ENCODE results near the gene CENPU.
"Not testable (repeated sequence)": the region's sequence is repeated elsewhere in the genome, so short reads cannot be mapped to it uniquely, and the experiment has no call there.

CENPU gene

DNA sequence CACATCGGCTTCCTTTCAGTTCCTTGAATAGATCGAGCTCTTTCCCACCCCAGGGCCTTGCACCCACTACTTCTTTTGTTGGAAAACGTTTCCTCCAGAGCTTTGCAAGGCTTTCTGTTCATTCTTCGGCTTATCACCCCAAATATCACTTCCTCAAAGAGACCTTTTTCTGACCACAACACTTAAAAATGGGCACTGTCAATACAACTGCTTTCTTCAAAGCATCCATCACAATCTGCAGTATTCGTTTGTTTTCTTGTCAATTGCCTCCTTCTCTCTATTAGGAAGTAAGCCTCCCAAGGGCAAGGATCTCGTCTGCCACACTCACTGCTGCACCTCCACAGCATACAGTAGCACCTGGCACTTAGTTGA is 17.7 kb upstream of the CENPU start:
- Histone ChIP-seq H3K27me3 (ENCODE audit: insufficient read depth, low read length) (no peaks in the 10 kb centered on the region), H3K4me3 (ENCODE audit: low read depth, low read length) (no peak overlapping the region), H3K79me2 (ENCODE audit: control insufficient read depth, insufficient read depth, low read length, unreplicated experiment) (no peaks in the 10 kb centered on the region), H3K4me1 (ENCODE audit: control insufficient read depth, insufficient read depth, low read length, unreplicated experiment) (peaks cover 25% of the 10 kb centered on the region), H3K27ac (ENCODE audit: low read depth, low read length) (no peak overlapping the region), H2AFZ (ENCODE audit: low read length, unreplicated experiment) (no peak overlapping the region), H3K36me3 (ENCODE audit: insufficient read depth, low read length) (0 out of 2 replicates have a peak, but pooled peaks cover 4% of the 10 kb centered on the region)

GRCh38 chr4:184750926-184751584 is 17.2 kb upstream of the CENPU start:
- H3K4me3 ChIP-seq (ENCODE audit: low read depth, low read length): no peak overlapping the region
- H3K4me1 ChIP-seq (ENCODE audit: control insufficient read depth, insufficient read depth, low read length, unreplicated experiment): peaks cover 25% of the 10 kb centered on the region
- 0 out of 2 replicates have a peak, but pooled peaks cover 4% of the 10 kb centered on the region for H3K36me3 ChIP-seq (ENCODE audit: insufficient read depth, low read length)
- H2AFZ ChIP-seq (ENCODE audit: low read length, unreplicated experiment): no peak overlapping the region
- no peak overlapping the region for H3K27ac ChIP-seq (ENCODE audit: low read depth, low read length)
- H3K79me2 ChIP-seq (ENCODE audit: control insufficient read depth, insufficient read depth, low read length, unreplicated experiment): no peaks in the 10 kb centered on the region
- H3K27me3 ChIP-seq (ENCODE audit: insufficient read depth, low read length): no peaks in the 10 kb centered on the region

- Histone ChIP-seq H3K4me1 (ENCODE audit: control insufficient read depth, insufficient read depth, low read length, unreplicated experiment) (peaks cover 15% of the 10 kb centered on the region), H3K4me3 (ENCODE audit: low read depth, low read length) (no peak overlapping the region), H3K79me2 (ENCODE audit: control insufficient read depth, insufficient read depth, low read length, unreplicated experiment) (no peaks in the 10 kb centered on the region), H3K27me3 (ENCODE audit: insufficient read depth, low read length) (no peaks in the 10 kb centered on the region), H3K27ac (ENCODE audit: low read depth, low read length) (no peak overlapping the region), H2AFZ (ENCODE audit: low read length, unreplicated experiment) (no peak overlapping the region), H3K36me3 (ENCODE audit: insufficient read depth, low read length) (no peaks in the 10 kb centered on the region)
Measured at GRCh38 chr4:184748251-184748652, 14.4 kb upstream of the CENPU start.

GRCh38 chr4:184747034-184747830 is 13.3 kb upstream of the CENPU start:
- Histone ChIP-seq H3K4me3 (ENCODE audit: low read depth, low read length) (no peak overlapping the region), H3K4me1 (ENCODE audit: control insufficient read depth, insufficient read depth, low read length, unreplicated experiment) (peaks cover 15% of the 10 kb centered on the region), H3K27me3 (ENCODE audit: insufficient read depth, low read length) (no peaks in the 10 kb centered on the region), H2AFZ (ENCODE audit: low read length, unreplicated experiment) (no peak overlapping the region), H3K36me3 (ENCODE audit: insufficient read depth, low read length) (no peaks in the 10 kb centered on the region), H3K27ac (ENCODE audit: low read depth, low read length) (peak overlapping the region; percentile 49; the same call in 1 of the 2 replicates), H3K79me2 (ENCODE audit: control insufficient read depth, insufficient read depth, low read length, unreplicated experiment) (no peaks in the 10 kb centered on the region)

DNA sequence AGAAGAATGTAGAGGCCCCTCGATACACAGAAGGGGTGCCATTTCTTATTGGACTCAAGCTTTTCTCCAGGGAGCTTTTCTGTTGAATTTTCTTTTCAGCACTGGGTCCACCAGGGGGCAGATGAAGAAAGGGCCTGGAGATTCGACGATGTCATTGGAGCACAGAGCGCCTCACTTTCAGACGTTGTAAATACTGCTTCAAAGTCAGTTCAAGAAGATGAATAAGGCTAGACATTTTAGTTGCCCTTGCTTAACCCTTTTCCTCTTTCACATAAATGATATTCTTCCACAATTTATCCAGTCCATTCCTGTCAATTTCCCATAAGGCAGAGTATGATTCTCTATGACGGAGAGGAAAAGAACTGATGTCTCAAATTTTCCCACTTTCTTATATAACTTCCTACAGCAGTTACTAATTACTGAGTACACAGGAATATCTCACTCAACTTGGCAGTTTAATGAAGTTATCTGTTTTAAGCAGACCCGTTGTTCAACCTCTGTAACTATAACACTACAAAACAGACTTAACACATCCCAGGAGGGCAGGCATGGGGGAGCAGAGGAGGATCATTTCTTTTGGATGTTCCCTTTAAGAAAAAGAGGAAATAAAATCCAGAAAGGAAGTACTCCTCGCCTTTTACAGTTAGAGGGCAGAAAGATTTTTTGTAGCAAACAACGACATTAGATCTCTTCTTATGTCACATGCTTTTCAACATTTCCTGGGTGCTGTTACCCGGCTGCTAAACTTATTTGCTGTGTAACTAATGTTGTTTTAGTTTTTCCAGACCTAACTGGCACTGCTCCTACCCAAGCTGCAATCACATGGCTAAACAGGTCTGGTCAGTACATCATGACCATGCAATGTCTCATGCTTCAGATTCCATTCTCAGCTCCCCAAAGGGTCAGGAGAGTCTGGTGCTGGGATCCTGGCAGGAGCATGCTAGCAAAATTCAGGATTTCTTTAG is 12.2 kb upstream of the CENPU start:
- Histone ChIP-seq H2AFZ (ENCODE audit: low read length, unreplicated experiment) (peak overlapping the region; percentile 89), H3K27me3 (ENCODE audit: insufficient read depth, low read length) (no peaks in the 10 kb centered on the region), H3K4me1 (ENCODE audit: control insufficient read depth, insufficient read depth, low read length, unreplicated experiment) (peaks cover 15% of the 10 kb centered on the region), H3K4me3 (ENCODE audit: low read depth, low read length) (peak overlapping the region; percentile 46), H3K27ac (ENCODE audit: low read depth, low read length) (peak overlapping the region; percentile 49), H3K79me2 (ENCODE audit: control insufficient read depth, insufficient read depth, low read length, unreplicated experiment) (no peaks in the 10 kb centered on the region), H3K36me3 (ENCODE audit: insufficient read depth, low read length) (no peaks in the 10 kb centered on the region)

DNA sequence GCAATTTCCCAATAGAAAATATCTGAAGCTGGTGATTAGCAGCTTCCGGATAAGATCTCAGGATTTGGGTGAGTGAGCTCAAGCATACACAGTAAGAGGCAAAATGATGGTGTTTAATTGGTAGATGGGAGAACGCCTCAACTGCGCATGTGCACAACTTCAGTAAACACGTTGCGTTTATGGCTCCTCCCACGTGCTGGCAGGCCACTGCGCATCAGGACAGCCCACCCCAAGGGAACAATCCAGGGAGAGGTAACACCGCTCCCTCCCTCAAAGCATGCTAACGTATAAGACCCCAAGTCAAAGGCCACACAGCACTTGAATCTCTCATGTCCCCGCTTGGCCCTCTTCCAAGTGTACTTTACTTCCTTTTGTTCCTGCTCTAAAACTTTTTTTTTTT is 10.3 kb upstream of the CENPU start:
- no peak overlapping the region for H2AFZ ChIP-seq (ENCODE audit: low read length, unreplicated experiment)
- H3K4me1 ChIP-seq (ENCODE audit: control insufficient read depth, insufficient read depth, low read length, unreplicated experiment): peaks cover 15% of the 10 kb centered on the region
- no peaks in the 10 kb centered on the region for H3K79me2 ChIP-seq (ENCODE audit: control insufficient read depth, insufficient read depth, low read length, unreplicated experiment)
- no peak overlapping the region for H3K27ac ChIP-seq (ENCODE audit: low read depth, low read length)
- H3K36me3 ChIP-seq (ENCODE audit: insufficient read depth, low read length): no peaks in the 10 kb centered on the region
- H3K4me3 ChIP-seq (ENCODE audit: low read depth, low read length): no peak overlapping the region
- no peaks in the 10 kb centered on the region for H3K27me3 ChIP-seq (ENCODE audit: insufficient read depth, low read length)

DNA sequence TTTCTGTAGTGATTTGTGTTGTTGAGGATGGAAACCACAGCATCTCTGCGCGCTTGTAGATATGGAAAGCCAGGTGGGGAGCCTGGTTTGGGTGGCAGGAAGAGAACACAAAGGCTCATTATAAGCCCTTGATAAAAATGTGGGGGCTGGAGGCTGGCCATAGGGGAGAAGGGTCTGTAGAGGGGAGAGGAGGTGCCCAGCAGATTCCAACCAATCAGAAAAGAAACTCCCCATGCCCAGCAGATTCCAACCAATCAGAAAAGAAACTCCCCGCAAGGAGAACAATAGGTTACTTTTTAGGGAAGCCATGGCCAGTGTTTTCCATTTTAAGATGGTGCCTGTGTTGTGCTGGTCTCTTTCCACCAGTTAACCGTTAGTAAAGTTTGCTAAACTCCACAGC is 9.8 kb upstream of the CENPU start:
- Histone ChIP-seq H3K4me1 (ENCODE audit: control insufficient read depth, insufficient read depth, low read length, unreplicated experiment) (peaks cover 15% of the 10 kb centered on the region), H3K36me3 (ENCODE audit: insufficient read depth, low read length) (no peaks in the 10 kb centered on the region)

GRCh38 chr4:184741651-184742050 is 7.8 kb upstream of the CENPU start:
- not testable (repeated sequence) for H3K27ac ChIP-seq (ENCODE audit: low read depth, low read length); H3K4me3 ChIP-seq (ENCODE audit: low read depth, low read length); H2AFZ ChIP-seq (ENCODE audit: low read length, unreplicated experiment); H3K4me1 ChIP-seq (ENCODE audit: control insufficient read depth, insufficient read depth, low read length, unreplicated experiment); H3K27me3 ChIP-seq (ENCODE audit: insufficient read depth, low read length); H3K36me3 ChIP-seq (ENCODE audit: insufficient read depth, low read length); H3K79me2 ChIP-seq (ENCODE audit: control insufficient read depth, insufficient read depth, low read length, unreplicated experiment)

More for the DNA sequence above, 9.8 kb upstream of the CENPU start:
- no peak overlapping the region for H3K27ac ChIP-seq (ENCODE audit: low read depth, low read length)
- H3K4me3 ChIP-seq (ENCODE audit: low read depth, low read length): no peak overlapping the region
- H3K27me3 ChIP-seq (ENCODE audit: insufficient read depth, low read length): no peaks in the 10 kb centered on the region
- H3K79me2 ChIP-seq (ENCODE audit: control insufficient read depth, insufficient read depth, low read length, unreplicated experiment): no peaks in the 10 kb centered on the region
- no peak overlapping the region for H2AFZ ChIP-seq (ENCODE audit: low read length, unreplicated experiment)

DNA sequence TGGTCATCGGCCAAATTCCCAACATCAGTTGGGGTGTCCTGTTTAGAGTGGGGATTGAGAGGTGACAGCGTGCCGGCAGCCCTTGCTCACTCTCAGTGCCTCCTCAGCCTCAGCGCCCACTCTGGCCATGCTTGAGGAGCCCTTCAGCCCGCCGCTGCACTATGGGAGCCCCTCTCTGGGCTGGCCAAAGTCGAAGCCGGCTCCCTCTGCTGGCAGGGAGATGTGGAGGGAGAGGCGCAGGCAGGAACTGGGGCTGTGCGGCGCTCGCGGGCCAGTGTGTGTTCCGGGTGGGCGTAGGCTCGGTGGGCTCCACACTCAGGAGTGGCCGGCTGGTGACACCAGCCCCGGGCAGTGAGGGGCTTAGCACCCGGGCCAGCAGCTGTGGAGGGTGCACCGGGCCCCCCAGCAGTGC is 7.1 kb upstream of the CENPU start:
- no peaks in the 10 kb centered on the region for H3K27me3 ChIP-seq (ENCODE audit: insufficient read depth, low read length)
- no peak overlapping the region for H3K27ac ChIP-seq (ENCODE audit: low read depth, low read length)
- H3K4me1 ChIP-seq (ENCODE audit: control insufficient read depth, insufficient read depth, low read length, unreplicated experiment): peaks cover 2% of the 10 kb centered on the region
- H2AFZ ChIP-seq (ENCODE audit: low read length, unreplicated experiment): no peak overlapping the region
- no peaks in the 10 kb centered on the region for H3K36me3 ChIP-seq (ENCODE audit: insufficient read depth, low read length)
- no peak overlapping the region for H3K4me3 ChIP-seq (ENCODE audit: low read depth, low read length)
- H3K79me2 ChIP-seq (ENCODE audit: control insufficient read depth, insufficient read depth, low read length, unreplicated experiment): no peaks in the 10 kb centered on the region

DNA sequence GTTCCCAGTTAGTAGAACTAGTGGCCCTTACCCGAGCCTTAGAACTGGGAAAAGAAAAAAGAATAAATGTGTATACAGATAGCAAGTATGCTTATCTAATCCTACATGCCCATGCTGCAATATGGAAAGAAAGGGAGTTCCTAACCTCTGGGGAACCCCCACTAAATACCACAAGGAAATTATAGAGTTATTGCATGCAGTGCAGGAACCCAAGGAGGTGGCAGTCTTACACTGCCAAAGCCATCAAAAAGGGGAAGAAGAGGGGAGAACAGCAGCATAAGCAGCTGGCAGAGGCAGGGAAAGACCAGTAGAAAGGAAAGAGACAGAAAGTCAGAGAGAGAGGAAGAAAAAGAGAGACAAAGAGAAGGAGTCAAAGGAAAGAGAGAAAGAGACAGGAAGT is 5.7 kb upstream of the CENPU start:
- H3K79me2 ChIP-seq (ENCODE audit: control insufficient read depth, insufficient read depth, low read length, unreplicated experiment); H3K4me1 ChIP-seq (ENCODE audit: control insufficient read depth, insufficient read depth, low read length, unreplicated experiment): not testable (repeated sequence)

More for the DNA sequence above, 5.7 kb upstream of the CENPU start:
- H3K27me3 ChIP-seq (ENCODE audit: insufficient read depth, low read length); H3K36me3 ChIP-seq (ENCODE audit: insufficient read depth, low read length); H3K4me3 ChIP-seq (ENCODE audit: low read depth, low read length); H2AFZ ChIP-seq (ENCODE audit: low read length, unreplicated experiment); H3K27ac ChIP-seq (ENCODE audit: low read depth, low read length): not testable (repeated sequence)

Data from ACC112 (cell line).